H9 (cell line): ENCODE measurements around the gene ACOX1. TPM values are rescaled to one million over a fixed set of nuclear protein-coding genes. Genes with fewer than 3 reads are reported as not detected.

Experiments
- DNase-seq: peaks from one replicate; pipeline ENCODE4 v3.0.0-alpha.2; 2017
- H2AFZ ChIP-seq: one replicate; pipeline ENCODE4 v1.6.1; 2013; ENCODE audit warnings: mild to moderate bottlenecking, low read length, control low read depth, moderate library complexity
- H2AK5ac ChIP-seq: 2 replicates; pipeline ENCODE4 v1.6.1; 2013; ENCODE audit warnings: low read length, control low read depth, mixed read lengths; ENCODE audit not compliant: insufficient read length
- H2BK120ac ChIP-seq: one replicate; pipeline ENCODE4 v1.6.1; 2013; ENCODE audit warnings: low read depth, mild to moderate bottlenecking, low read length, control low read depth, inconsistent platforms; ENCODE audit not compliant: poor library complexity, severe bottlenecking
- H2BK12ac ChIP-seq: 2 replicates; pipeline ENCODE4 v1.6.1; 2013; ENCODE audit warnings: low read length, control low read depth, mixed read lengths, low read depth; ENCODE audit not compliant: insufficient read length
- H2BK15ac ChIP-seq: 2 replicates; pipeline ENCODE4 v1.6.1; 2013; ENCODE audit warnings: low read depth, low read length, control low read depth
- H2BK20ac ChIP-seq: one replicate; pipeline ENCODE4 v1.6.1; 2013; ENCODE audit warnings: low read depth, mild to moderate bottlenecking, low read length, control low read depth, inconsistent platforms; ENCODE audit not compliant: poor library complexity, severe bottlenecking
- H2BK5ac ChIP-seq: 2 replicates; pipeline ENCODE4 v1.6.1; 2013; ENCODE audit warnings: low read length, control low read depth, mixed read lengths; ENCODE audit not compliant: insufficient read length
- H3K14ac ChIP-seq: 2 replicates; pipeline ENCODE4 v1.6.1; 2013; ENCODE audit warnings: low read length, control low read depth; ENCODE audit not compliant: insufficient read depth
- H3K18ac ChIP-seq: 2 replicates; pipeline ENCODE4 v1.6.1; 2013; ENCODE audit warnings: low read depth, mild to moderate bottlenecking, mixed read lengths, low read length, control low read depth; ENCODE audit not compliant: insufficient read length
- H3K23ac ChIP-seq: 2 replicates; pipeline ENCODE4 v1.6.1; 2013; ENCODE audit warnings: low read length, control low read depth, mixed read lengths, low read depth; ENCODE audit not compliant: insufficient read length
- H3K23me2 ChIP-seq: 2 replicates; pipeline ENCODE4 v1.6.1; 2013; ENCODE audit warnings: low read depth, mild to moderate bottlenecking, mixed read lengths, low read length, control low read depth; ENCODE audit not compliant: insufficient read length, poor library complexity, severe bottlenecking
- H3K27ac ChIP-seq: 2 replicates; pipeline ENCODE4 v1.5.1; 2013; ENCODE audit warnings: low read length, control low read depth, mixed read lengths, low read depth; ENCODE audit not compliant: insufficient read length
- H3K27me3 ChIP-seq: 2 replicates; pipeline ENCODE4 v1.6.1; 2013; ENCODE audit warnings: low read length, control low read depth, inconsistent platforms; ENCODE audit not compliant: insufficient read depth
- H3K4ac ChIP-seq: 2 replicates; pipeline ENCODE4 v1.6.1; 2013; ENCODE audit warnings: low read depth, mild to moderate bottlenecking, control low read depth, inconsistent platforms, low read length, moderate library complexity
- H3K4me1 ChIP-seq: 2 replicates; pipeline ENCODE4 v1.6.1; 2013; ENCODE audit warnings: low read length, control low read depth, inconsistent platforms; ENCODE audit not compliant: insufficient read depth
- H3K4me2 ChIP-seq: 2 replicates; pipeline ENCODE4 v1.6.1; 2013; ENCODE audit warnings: low read length, control low read depth, mixed read lengths; ENCODE audit not compliant: insufficient read length, insufficient read depth
- H3K56ac ChIP-seq: 2 replicates; pipeline ENCODE4 v1.6.1; 2013; ENCODE audit warnings: low read depth, mild to moderate bottlenecking, mixed read lengths, low read length, control low read depth; ENCODE audit not compliant: insufficient read length
- H3K79me1 ChIP-seq: 2 replicates; pipeline ENCODE4 v1.6.1; 2013; ENCODE audit warnings: low read depth, mild to moderate bottlenecking, moderate library complexity, low read length, control low read depth, inconsistent platforms; ENCODE audit not compliant: insufficient read depth, poor library complexity, severe bottlenecking
- H3K79me2 ChIP-seq: 2 replicates; pipeline ENCODE4 v1.6.1; 2013; ENCODE audit warnings: low read length, control low read depth, inconsistent platforms; ENCODE audit not compliant: insufficient read depth
- H3K9ac ChIP-seq: 2 replicates; pipeline ENCODE4 v1.6.1; 2013; ENCODE audit warnings: low read length, control low read depth, mixed read lengths; ENCODE audit not compliant: insufficient read length; ENCODE audit errors: extremely low read depth
- H3K9me3 ChIP-seq: one replicate; pipeline ENCODE4 v1.6.1; 2013; ENCODE audit warnings: low read depth, low read length, inconsistent platforms; ENCODE audit not compliant: control insufficient read depth
- H3T11ph ChIP-seq: one replicate; pipeline ENCODE4 v1.6.1; 2013; ENCODE audit warnings: mild to moderate bottlenecking, low read length, control low read depth, inconsistent platforms
- H4K20me1 ChIP-seq: one replicate; pipeline ENCODE4 v1.6.1; 2013; ENCODE audit not compliant: control insufficient read depth, insufficient read length, insufficient read depth
- H4K5ac ChIP-seq: 2 replicates; pipeline ENCODE4 v1.6.1; 2013; ENCODE audit warnings: low read depth, mild to moderate bottlenecking, mixed read lengths, low read length, control low read depth; ENCODE audit not compliant: insufficient read length
- H4K8ac ChIP-seq: replicated peaks from 2 replicates; pipeline ENCODE4 v1.6.1; 2013; ENCODE audit warnings: low read length, control low read depth, mixed read lengths, low read depth; ENCODE audit not compliant: insufficient read length
- H4K91ac ChIP-seq: 2 replicates; pipeline ENCODE4 v1.6.1; 2013; ENCODE audit warnings: low read depth, mild to moderate bottlenecking, moderate library complexity, mixed read lengths, low read length, control low read depth; ENCODE audit not compliant: insufficient read length
- H3K27ac Mint-ChIP-seq, 3 experiments: 2 replicates in 2 of 3; 3 replicates in 1 of 3; pipeline ENCODE4 v1.8.0; 2020 to 2021; ENCODE audit warnings: mixed read lengths in 3 of 3, mild to moderate bottlenecking in 1 of 3, moderate library complexity in 1 of 3
- H3K27me3 Mint-ChIP-seq: 2 replicates; pipeline ENCODE4 v1.8.0; 2021; ENCODE audit warnings: low read depth, mild to moderate bottlenecking, moderate library complexity, mixed read lengths
- H3K36me3 Mint-ChIP-seq, 3 experiments: 2 replicates in 2 of 3; 3 replicates in 1 of 3; pipeline ENCODE4 v1.8.0; 2020 to 2021; ENCODE audit warnings: low read depth in 3 of 3, mixed read lengths in 3 of 3; ENCODE audit not compliant: insufficient read depth in 1 of 3
- H3K4me1 Mint-ChIP-seq, 2 experiments: 2 replicates each; pipeline ENCODE4 v1.8.0; 2020; ENCODE audit warnings: mixed read lengths in 2 of 2
- H3K4me3 Mint-ChIP-seq, 2 experiments: 2 replicates in 1 of 2; 3 replicates in 1 of 2; pipeline ENCODE4 v1.8.0; 2020 to 2021; ENCODE audit warnings: mild to moderate bottlenecking in 2 of 2, mixed read lengths in 2 of 2, moderate library complexity in 1 of 2
- H3K9me3 Mint-ChIP-seq, 2 experiments: 2 replicates in 1 of 2; 3 replicates in 1 of 2; pipeline ENCODE4 v1.8.0; 2020; ENCODE audit warnings: mild to moderate bottlenecking in 2 of 2, mixed read lengths in 2 of 2, moderate library complexity in 1 of 2
- WGBS: extraction: QIAGEN DNeasy Blood & Tissue Kit; methylation state at CpG from one replicate; pipeline ENCODE4 v1.1.7; 2013; ENCODE audit warnings: missing lambda C conversion rate, low lambda C conversion rate, mixed read lengths; ENCODE audit not compliant: insufficient read length; ENCODE audit errors: extremely low coverage; 5-methylcytosine and 5-hydroxymethylcytosine counted together
- total RNA-seq: library from RNA; stranded (reverse); gene quantifications from 2 replicates; pipeline ENCODE4 v1.2.1, GENCODE V29; 2021
- TF ChIP-seq, protein P1 (sequence below): fragments of 200-600 bp; sonication (generic); conservative IDR thresholded peaks from 3 replicates; pipeline ENCODE4 v1.8.0; 2021; ENCODE audit warnings: antibody characterized with exemption, mild to moderate bottlenecking

The ACOX1 gene
- total RNA-seq, 1 experiment from 2014 or later, result 27.4 TPM

DNA sequence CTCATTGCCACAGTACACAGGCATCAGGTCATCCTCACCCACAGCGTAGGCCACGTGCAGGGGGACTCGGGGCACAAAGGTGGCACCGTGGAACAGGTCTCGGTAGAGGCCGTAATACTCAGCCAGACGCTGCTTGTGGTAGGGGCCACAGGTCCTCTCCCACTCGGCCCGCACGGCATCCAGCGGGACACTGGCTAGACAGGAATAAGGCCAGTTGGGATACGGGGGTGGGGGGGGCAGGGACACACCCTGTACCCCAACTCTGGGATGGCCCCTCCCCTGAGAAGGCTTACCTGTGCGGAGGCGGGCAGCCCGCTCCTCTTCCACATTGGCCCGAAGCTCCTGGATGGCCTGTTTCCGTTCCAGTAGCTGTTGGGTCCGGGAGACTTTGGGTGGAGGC is 77.2 kb downstream of the ACOX1 start:
- Mint-ChIP-seq H3K4me3 (no peak overlapping the region), H3K9me3 (no peaks in the 10 kb centered on the region), H3K4me1 (peaks cover 9 to 11% of the 10 kb centered on the region in 2 experiments), H3K27me3 (no peaks in the 10 kb centered on the region; the same call in 1 of the 2 replicates), H3K27ac (no peak overlapping the region; a peak in 1 of 7 replicates), H3K36me3 (peaks cover 14 to 44% (median 40%) of the 10 kb centered on the region in 3 experiments; a peak in 6 of 7 replicates)
- Histone ChIP-seq H3K4me1 (no peaks in the 10 kb centered on the region), H3K79me2 (no peaks in the 10 kb centered on the region), H4K91ac (no peak overlapping the region), H4K5ac (no peak overlapping the region), H2BK15ac (no peak overlapping the region), H3K23me2 (peaks cover 10% of the 10 kb centered on the region), H2BK12ac (no peak overlapping the region), H3K14ac (no peak overlapping the region), H4K20me1 (no peaks in the 10 kb centered on the region), H3K9ac (no peak overlapping the region), H3K4ac (no peak overlapping the region), H3K27me3 (no peaks in the 10 kb centered on the region), H3K9me3 (no peaks in the 10 kb centered on the region), H2AFZ (no peak overlapping the region), H3K23ac (no peak overlapping the region), H3K79me1 (no peaks in the 10 kb centered on the region), H2BK20ac (no peak overlapping the region), H3K4me2 (no peak overlapping the region), H2BK5ac (no peak overlapping the region), H4K8ac (no peak overlapping the region), H3K27ac (no peak overlapping the region), H3T11ph (no peak overlapping the region), H2BK120ac (no peak overlapping the region), H3K56ac (no peak overlapping the region), H3K18ac (no peak overlapping the region), H2AK5ac (no peak overlapping the region)
- TF ChIP-seq, protein P1, sequence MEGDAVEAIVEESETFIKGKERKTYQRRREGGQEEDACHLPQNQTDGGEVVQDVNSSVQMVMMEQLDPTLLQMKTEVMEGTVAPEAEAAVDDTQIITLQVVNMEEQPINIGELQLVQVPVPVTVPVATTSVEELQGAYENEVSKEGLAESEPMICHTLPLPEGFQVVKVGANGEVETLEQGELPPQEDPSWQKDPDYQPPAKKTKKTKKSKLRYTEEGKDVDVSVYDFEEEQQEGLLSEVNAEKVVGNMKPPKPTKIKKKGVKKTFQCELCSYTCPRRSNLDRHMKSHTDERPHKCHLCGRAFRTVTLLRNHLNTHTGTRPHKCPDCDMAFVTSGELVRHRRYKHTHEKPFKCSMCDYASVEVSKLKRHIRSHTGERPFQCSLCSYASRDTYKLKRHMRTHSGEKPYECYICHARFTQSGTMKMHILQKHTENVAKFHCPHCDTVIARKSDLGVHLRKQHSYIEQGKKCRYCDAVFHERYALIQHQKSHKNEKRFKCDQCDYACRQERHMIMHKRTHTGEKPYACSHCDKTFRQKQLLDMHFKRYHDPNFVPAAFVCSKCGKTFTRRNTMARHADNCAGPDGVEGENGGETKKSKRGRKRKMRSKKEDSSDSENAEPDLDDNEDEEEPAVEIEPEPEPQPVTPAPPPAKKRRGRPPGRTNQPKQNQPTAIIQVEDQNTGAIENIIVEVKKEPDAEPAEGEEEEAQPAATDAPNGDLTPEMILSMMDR, result no peak
- WGBS, result no CpG with 5 or more reads among the region's 18 CpGs
- no peak for DNase-seq
